HL-60 (cell line): Measurements from ENCODE around the gene COBL.

Experiments
- GABPA ChIP-seq: IDR thresholded peaks from 2 replicates; pipeline ENCODE4 v1.6.1; 2012; ENCODE audit warnings: low read depth
- POLR2AphosphoS5 ChIP-seq: IDR thresholded peaks from 2 replicates; pipeline ENCODE4 v1.6.1; 2012; ENCODE audit warnings: low read depth
- TF ChIP-seq, protein P1 (sequence below): IDR thresholded peaks from one replicate; pipeline ENCODE4 v1.5.1; 2011; ENCODE audit warnings: low read length, control low read depth, inconsistent platforms; ENCODE audit not compliant: insufficient read depth
- TF ChIP-seq, protein P2 (sequence below): IDR thresholded peaks from 2 replicates; pipeline ENCODE4 v1.6.1; 2012; ENCODE audit warnings: low read depth; ENCODE audit not compliant: insufficient replicate concordance

DNA sequence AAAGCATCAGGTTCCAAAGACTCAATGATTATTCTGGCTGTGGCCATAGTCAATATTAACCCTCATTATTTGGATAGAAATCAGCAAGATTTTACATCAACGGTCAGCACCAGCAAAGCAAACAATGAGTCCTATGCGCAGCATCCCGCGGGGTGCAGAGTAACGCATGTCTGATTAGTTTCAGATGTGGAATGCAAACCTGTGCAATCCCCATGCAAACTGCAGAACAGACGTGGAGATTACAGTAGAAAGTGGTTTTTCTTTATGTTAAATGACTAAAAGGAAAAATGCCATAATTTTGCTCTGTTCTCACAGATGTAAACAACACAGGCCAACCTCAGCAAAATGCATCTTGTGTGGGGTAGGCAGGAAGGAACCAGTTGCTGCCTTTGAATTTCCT, 275.8 kb downstream of the COBL start:
- TF ChIP-seq, protein P1, sequence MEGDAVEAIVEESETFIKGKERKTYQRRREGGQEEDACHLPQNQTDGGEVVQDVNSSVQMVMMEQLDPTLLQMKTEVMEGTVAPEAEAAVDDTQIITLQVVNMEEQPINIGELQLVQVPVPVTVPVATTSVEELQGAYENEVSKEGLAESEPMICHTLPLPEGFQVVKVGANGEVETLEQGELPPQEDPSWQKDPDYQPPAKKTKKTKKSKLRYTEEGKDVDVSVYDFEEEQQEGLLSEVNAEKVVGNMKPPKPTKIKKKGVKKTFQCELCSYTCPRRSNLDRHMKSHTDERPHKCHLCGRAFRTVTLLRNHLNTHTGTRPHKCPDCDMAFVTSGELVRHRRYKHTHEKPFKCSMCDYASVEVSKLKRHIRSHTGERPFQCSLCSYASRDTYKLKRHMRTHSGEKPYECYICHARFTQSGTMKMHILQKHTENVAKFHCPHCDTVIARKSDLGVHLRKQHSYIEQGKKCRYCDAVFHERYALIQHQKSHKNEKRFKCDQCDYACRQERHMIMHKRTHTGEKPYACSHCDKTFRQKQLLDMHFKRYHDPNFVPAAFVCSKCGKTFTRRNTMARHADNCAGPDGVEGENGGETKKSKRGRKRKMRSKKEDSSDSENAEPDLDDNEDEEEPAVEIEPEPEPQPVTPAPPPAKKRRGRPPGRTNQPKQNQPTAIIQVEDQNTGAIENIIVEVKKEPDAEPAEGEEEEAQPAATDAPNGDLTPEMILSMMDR, result no peak
- TF ChIP-seq, protein P2, sequence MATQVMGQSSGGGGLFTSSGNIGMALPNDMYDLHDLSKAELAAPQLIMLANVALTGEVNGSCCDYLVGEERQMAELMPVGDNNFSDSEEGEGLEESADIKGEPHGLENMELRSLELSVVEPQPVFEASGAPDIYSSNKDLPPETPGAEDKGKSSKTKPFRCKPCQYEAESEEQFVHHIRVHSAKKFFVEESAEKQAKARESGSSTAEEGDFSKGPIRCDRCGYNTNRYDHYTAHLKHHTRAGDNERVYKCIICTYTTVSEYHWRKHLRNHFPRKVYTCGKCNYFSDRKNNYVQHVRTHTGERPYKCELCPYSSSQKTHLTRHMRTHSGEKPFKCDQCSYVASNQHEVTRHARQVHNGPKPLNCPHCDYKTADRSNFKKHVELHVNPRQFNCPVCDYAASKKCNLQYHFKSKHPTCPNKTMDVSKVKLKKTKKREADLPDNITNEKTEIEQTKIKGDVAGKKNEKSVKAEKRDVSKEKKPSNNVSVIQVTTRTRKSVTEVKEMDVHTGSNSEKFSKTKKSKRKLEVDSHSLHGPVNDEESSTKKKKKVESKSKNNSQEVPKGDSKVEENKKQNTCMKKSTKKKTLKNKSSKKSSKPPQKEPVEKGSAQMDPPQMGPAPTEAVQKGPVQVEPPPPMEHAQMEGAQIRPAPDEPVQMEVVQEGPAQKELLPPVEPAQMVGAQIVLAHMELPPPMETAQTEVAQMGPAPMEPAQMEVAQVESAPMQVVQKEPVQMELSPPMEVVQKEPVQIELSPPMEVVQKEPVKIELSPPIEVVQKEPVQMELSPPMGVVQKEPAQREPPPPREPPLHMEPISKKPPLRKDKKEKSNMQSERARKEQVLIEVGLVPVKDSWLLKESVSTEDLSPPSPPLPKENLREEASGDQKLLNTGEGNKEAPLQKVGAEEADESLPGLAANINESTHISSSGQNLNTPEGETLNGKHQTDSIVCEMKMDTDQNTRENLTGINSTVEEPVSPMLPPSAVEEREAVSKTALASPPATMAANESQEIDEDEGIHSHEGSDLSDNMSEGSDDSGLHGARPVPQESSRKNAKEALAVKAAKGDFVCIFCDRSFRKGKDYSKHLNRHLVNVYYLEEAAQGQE, result no peak
- TF ChIP-seq POLR2AphosphoS5, result no peak
- TF ChIP-seq GABPA, result no peak
